Loucy (cell line): ENCODE data around the gene CCDC178.

Experiments used
- H2AFZ ChIP-seq: fragments of 200-600 bp; sonication (generic); 2 replicates; pipeline ENCODE4 v1.6.0; 2016; ENCODE audit warnings: antibody characterized with exemption, mild to moderate bottlenecking, low read length, moderate library complexity
- H3F3A ChIP-seq: fragments of 200-600 bp; 2 replicates; pipeline ENCODE4 v1.6.0; 2016; ENCODE audit warnings: antibody characterized with exemption, low read depth, mild to moderate bottlenecking
- H3K27me3 ChIP-seq: fragments of 200-600 bp; sonication (generic); 2 replicates; pipeline ENCODE4 v1.6.1; 2014; ENCODE audit warnings: low read length, mild to moderate bottlenecking; ENCODE audit not compliant: insufficient read depth, poor library complexity, severe bottlenecking
- H3K36me3 ChIP-seq: fragments of 200-600 bp; sonication (generic); 2 replicates; pipeline ENCODE4 v1.6.1; 2016; ENCODE audit warnings: low read length; ENCODE audit not compliant: insufficient read depth
- H3K4me1 ChIP-seq: fragments of 200-600 bp; sonication (generic); 2 replicates; pipeline ENCODE4 v1.5.1; 2014; ENCODE audit warnings: low read length, mild to moderate bottlenecking; ENCODE audit not compliant: insufficient read depth, poor library complexity, severe bottlenecking
- H3K4me2 ChIP-seq: fragments of 200-600 bp; sonication (generic); 2 replicates; pipeline ENCODE4 v1.6.0; 2014; ENCODE audit warnings: antibody characterized with exemption, low read length, low read depth, mild to moderate bottlenecking; ENCODE audit not compliant: poor library complexity, severe bottlenecking
- H3K4me3 ChIP-seq: fragments of 200-600 bp; sonication (generic); 2 replicates; pipeline ENCODE4 v1.5.1; 2014; ENCODE audit warnings: low read length, mild to moderate bottlenecking, mixed read lengths; ENCODE audit not compliant: poor library complexity, severe bottlenecking
- H3K79me2 ChIP-seq: fragments of 200-600 bp; sonication (generic); 2 replicates; pipeline ENCODE4 v1.6.1; 2014; ENCODE audit warnings: low read length; ENCODE audit not compliant: insufficient read depth
- H3K9ac ChIP-seq: fragments of 200-600 bp; sonication (generic); 2 replicates; pipeline ENCODE4 v1.6.0; 2014; ENCODE audit warnings: mild to moderate bottlenecking, low read depth, low read length, moderate library complexity; ENCODE audit not compliant: poor library complexity, severe bottlenecking
- H3K9me2 ChIP-seq: fragments of 200-600 bp; sonication (generic); replicated peaks from 2 replicates; pipeline ENCODE4 v1.6.1; 2016; ENCODE audit warnings: low read depth, low read length, mixed read lengths
- H3K9me3 ChIP-seq: fragments of 200-600 bp; sonication (generic); 2 replicates; pipeline ENCODE4 v1.6.1; 2014; ENCODE audit warnings: mild to moderate bottlenecking, antibody characterized with exemption, low read length, low read depth; ENCODE audit not compliant: insufficient read depth
- H4K20me1 ChIP-seq: fragments of 200-600 bp; sonication (generic); 2 replicates; pipeline ENCODE4 v1.6.0; 2014; ENCODE audit warnings: antibody characterized with exemption, low read length, mild to moderate bottlenecking; ENCODE audit not compliant: insufficient read depth, poor library complexity, severe bottlenecking
- CTCF ChIP-seq: fragments of 200-600 bp; sonication (generic); conservative IDR thresholded peaks from 2 replicates; pipeline ENCODE4 v1.5.1; 2014; ENCODE audit warnings: mild to moderate bottlenecking, antibody characterized with exemption, low read length
- EZH2phosphoT487 ChIP-seq: fragments of 200-600 bp; IDR thresholded peaks from 2 replicates; pipeline ENCODE4 v1.6.1; 2018; ENCODE audit warnings: antibody characterized with exemption, mild to moderate bottlenecking, moderate library complexity, borderline replicate concordance

Gene CCDC178

GRCh38 chr18:33116376-33116775 is 324.1 kb downstream of the CCDC178 start:
- H2AFZ ChIP-seq = peak overlapping the region; percentile 63; the same call in 1 of the 2 replicates

GRCh38 chr18:33115917-33116316 is 324.6 kb downstream of the CCDC178 start:
- no peaks in the 10 kb centered on the region for H3K36me3 ChIP-seq
- peak overlapping the region; percentile 43 for H3K4me3 ChIP-seq
- no peaks in the 10 kb centered on the region for H3K9me3 ChIP-seq
- no peaks in the 10 kb centered on the region for H3K27me3 ChIP-seq
- H3K4me1 ChIP-seq = peaks cover 6% of the 10 kb centered on the region
- H3K4me2 ChIP-seq = peak overlapping the region; percentile 55
- no peaks in the 10 kb centered on the region for H3K79me2 ChIP-seq
- H3K9ac ChIP-seq = no peak overlapping the region
- TF ChIP-seq CTCF (no peak), EZH2phosphoT487 (no peak)
- H3K9me2 ChIP-seq = no peaks in the 10 kb centered on the region
- H2AFZ ChIP-seq = peak overlapping the region; percentile 63; the same call in 1 of the 2 replicates
- no peaks in the 10 kb centered on the region for H4K20me1 ChIP-seq
- H3F3A ChIP-seq = no peaks in the 10 kb centered on the region

More at GRCh38 chr18:33116376-33116775, 324.1 kb downstream of the CCDC178 start:
- no peaks in the 10 kb centered on the region for H3K79me2 ChIP-seq
- no peak for TF ChIP-seq EZH2phosphoT487
- TF ChIP-seq CTCF = no peak
- H3K9ac ChIP-seq = no peak overlapping the region
- H3K4me2 ChIP-seq = peak overlapping the region; percentile 55
- H3K9me3 ChIP-seq = no peaks in the 10 kb centered on the region
- no peaks in the 10 kb centered on the region for H3K27me3 ChIP-seq
- no peaks in the 10 kb centered on the region for H3K36me3 ChIP-seq
- no peaks in the 10 kb centered on the region for H3K9me2 ChIP-seq
- H3F3A ChIP-seq = no peaks in the 10 kb centered on the region
- H4K20me1 ChIP-seq = no peaks in the 10 kb centered on the region
- H3K4me3 ChIP-seq = peak overlapping the region; percentile 43
- peaks cover 6% of the 10 kb centered on the region for H3K4me1 ChIP-seq

- no peaks in the 10 kb centered on the region for H4K20me1 ChIP-seq
- H3K27me3 ChIP-seq = no peaks in the 10 kb centered on the region
- no peaks in the 10 kb centered on the region for H3F3A ChIP-seq
- peaks cover 6% of the 10 kb centered on the region for H3K4me1 ChIP-seq
- no peaks in the 10 kb centered on the region for H3K36me3 ChIP-seq
- no peak overlapping the region for H3K4me2 ChIP-seq
- no peak overlapping the region for H2AFZ ChIP-seq
- H3K79me2 ChIP-seq = no peaks in the 10 kb centered on the region
- no peaks in the 10 kb centered on the region for H3K9me2 ChIP-seq
- H3K9me3 ChIP-seq = no peaks in the 10 kb centered on the region
- no peak overlapping the region for H3K9ac ChIP-seq
- TF ChIP-seq CTCF (no peak), EZH2phosphoT487 (no peak)
- no peak overlapping the region for H3K4me3 ChIP-seq
Observed at GRCh38 chr18:33115476-33115875, 325.0 kb downstream of the CCDC178 start.
